ENCODE results near the gene DOLPP1.

DOLPP1 gene

DNA sequence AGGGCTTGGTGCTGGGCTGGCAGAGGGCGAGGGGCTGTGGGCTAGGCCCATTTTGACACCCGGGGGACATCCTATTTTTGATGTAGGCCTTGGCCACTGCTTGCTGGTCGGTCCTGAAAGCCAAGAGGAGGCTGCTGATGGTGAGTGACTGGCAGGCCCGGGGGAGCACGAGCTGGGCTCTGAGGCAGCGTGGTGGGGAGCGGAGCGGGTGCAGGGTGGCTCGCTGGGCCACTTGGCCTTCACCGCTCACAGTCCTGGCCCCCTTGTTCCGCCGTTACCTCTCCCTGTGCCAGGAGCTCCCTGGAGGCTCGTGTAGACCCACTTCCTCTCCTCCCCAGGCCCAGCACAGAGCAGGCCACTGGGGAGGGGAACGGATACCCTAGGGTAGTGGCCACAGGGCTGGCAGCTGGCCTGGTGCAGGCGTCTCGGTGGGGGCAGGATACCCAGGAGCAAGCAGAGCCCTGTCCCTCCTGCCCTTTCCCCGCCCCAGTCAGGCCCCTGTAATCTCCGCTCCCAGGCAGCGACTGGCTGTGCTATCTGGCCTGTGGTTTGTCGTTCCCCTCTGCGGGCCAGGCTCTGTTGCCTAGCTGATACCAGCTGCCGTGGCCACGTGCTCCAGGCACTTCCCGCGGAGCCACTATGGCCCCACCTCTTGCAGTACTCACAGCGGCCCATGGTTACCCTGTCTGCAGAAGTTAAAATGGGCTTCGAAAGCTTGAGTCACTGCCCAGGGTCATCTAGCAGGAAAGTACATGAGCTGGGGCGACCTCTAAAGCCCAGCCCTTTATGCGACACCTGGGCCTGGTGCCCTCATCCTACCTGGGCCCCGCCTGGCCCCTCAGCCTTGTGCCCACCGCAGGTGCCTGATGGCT is 11.7 kb upstream of the DOLPP1 start:
- H3K4me3 ChIP-seq (replicated peaks; ENCODE audit: insufficient read depth, low read length), result no peak overlapping the region
- TF ChIP-seq GABPA (IDR thresholded peaks at IDR 0.05; ENCODE audit: low read depth), result no peak
- peak; percentile 96 for TF ChIP-seq POLR2AphosphoS5 (IDR thresholded peaks at IDR 0.05; ENCODE audit: low read depth)
- TF ChIP-seq SPI1 (IDR thresholded peaks at IDR 0.05; ENCODE audit: borderline replicate concordance, low read depth), result peak; percentile 83
- peak; percentile 85 to 96 for DNase-seq (ENCODE audit: low read depth in 1 of 2, low spot score in 1 of 2)
- peak overlapping the region; percentile 74 for H3K27ac ChIP-seq (replicated peaks)
- no peaks in the 10 kb centered on the region for H3K27me3 ChIP-seq (ENCODE audit: insufficient read depth, poor library complexity, severe bottlenecking)

DNA sequence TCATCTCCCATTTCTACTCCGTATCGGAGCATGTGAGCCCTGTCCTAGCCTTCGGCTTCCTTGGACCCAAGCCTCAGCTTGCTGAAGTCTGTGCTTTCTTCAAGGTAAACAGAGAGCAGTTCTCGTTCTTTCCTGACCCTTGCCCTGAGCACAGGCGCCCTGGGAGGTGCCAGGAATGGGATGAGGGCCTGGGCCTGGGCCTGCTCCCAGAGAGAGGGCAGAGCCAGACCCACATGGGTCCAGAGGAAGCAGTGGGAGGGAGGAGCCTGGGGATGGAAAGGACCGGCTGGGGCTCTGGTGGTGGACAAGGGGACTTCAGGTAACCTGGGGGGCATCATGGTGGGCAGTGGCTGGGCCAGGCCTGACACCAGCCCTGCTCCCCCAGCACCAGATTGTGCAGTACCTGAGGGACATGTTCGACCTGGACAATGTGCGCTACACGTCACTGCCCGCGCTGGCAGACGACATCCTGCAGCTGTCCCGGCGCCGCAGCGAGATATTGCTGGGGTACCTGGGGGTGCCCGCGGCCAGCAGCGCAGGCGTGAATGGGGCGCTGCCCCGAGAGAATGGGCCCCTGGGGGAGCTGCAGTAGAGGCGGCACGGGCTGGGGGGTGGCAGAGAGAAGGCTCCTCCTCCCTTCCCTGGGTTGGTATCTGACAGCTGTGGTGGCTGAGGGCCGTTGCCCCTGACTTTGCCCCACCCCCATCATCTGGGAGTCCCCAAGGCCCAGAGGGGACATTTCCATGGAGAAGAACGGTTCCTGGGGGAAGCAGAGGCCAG is 10.9 kb upstream of the DOLPP1 start:
- no peaks in the 10 kb centered on the region for H3K27me3 ChIP-seq (ENCODE audit: insufficient read depth, poor library complexity, severe bottlenecking)
- H3K4me3 ChIP-seq (replicated peaks; ENCODE audit: insufficient read depth, low read length), result no peak overlapping the region
- H3K27ac ChIP-seq (replicated peaks), result peak overlapping the region; percentile 74
- TF ChIP-seq GABPA (IDR thresholded peaks at IDR 0.05; ENCODE audit: low read depth), result no peak
- TF ChIP-seq POLR2AphosphoS5 (IDR thresholded peaks at IDR 0.05; ENCODE audit: low read depth), result no peak
- TF ChIP-seq, protein P1, sequence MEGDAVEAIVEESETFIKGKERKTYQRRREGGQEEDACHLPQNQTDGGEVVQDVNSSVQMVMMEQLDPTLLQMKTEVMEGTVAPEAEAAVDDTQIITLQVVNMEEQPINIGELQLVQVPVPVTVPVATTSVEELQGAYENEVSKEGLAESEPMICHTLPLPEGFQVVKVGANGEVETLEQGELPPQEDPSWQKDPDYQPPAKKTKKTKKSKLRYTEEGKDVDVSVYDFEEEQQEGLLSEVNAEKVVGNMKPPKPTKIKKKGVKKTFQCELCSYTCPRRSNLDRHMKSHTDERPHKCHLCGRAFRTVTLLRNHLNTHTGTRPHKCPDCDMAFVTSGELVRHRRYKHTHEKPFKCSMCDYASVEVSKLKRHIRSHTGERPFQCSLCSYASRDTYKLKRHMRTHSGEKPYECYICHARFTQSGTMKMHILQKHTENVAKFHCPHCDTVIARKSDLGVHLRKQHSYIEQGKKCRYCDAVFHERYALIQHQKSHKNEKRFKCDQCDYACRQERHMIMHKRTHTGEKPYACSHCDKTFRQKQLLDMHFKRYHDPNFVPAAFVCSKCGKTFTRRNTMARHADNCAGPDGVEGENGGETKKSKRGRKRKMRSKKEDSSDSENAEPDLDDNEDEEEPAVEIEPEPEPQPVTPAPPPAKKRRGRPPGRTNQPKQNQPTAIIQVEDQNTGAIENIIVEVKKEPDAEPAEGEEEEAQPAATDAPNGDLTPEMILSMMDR (IDR thresholded peaks at IDR 0.05; ENCODE audit: insufficient read depth, low read length), result no peak
- TF ChIP-seq, protein P2, sequence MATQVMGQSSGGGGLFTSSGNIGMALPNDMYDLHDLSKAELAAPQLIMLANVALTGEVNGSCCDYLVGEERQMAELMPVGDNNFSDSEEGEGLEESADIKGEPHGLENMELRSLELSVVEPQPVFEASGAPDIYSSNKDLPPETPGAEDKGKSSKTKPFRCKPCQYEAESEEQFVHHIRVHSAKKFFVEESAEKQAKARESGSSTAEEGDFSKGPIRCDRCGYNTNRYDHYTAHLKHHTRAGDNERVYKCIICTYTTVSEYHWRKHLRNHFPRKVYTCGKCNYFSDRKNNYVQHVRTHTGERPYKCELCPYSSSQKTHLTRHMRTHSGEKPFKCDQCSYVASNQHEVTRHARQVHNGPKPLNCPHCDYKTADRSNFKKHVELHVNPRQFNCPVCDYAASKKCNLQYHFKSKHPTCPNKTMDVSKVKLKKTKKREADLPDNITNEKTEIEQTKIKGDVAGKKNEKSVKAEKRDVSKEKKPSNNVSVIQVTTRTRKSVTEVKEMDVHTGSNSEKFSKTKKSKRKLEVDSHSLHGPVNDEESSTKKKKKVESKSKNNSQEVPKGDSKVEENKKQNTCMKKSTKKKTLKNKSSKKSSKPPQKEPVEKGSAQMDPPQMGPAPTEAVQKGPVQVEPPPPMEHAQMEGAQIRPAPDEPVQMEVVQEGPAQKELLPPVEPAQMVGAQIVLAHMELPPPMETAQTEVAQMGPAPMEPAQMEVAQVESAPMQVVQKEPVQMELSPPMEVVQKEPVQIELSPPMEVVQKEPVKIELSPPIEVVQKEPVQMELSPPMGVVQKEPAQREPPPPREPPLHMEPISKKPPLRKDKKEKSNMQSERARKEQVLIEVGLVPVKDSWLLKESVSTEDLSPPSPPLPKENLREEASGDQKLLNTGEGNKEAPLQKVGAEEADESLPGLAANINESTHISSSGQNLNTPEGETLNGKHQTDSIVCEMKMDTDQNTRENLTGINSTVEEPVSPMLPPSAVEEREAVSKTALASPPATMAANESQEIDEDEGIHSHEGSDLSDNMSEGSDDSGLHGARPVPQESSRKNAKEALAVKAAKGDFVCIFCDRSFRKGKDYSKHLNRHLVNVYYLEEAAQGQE (IDR thresholded peaks at IDR 0.05; ENCODE audit: insufficient replicate concordance, low read depth), result no peak
- no peak for TF ChIP-seq SPI1 (IDR thresholded peaks at IDR 0.05; ENCODE audit: borderline replicate concordance, low read depth)
- DNase-seq (ENCODE audit: low read depth in 1 of 2, low spot score in 1 of 2), result no peak

DNA sequence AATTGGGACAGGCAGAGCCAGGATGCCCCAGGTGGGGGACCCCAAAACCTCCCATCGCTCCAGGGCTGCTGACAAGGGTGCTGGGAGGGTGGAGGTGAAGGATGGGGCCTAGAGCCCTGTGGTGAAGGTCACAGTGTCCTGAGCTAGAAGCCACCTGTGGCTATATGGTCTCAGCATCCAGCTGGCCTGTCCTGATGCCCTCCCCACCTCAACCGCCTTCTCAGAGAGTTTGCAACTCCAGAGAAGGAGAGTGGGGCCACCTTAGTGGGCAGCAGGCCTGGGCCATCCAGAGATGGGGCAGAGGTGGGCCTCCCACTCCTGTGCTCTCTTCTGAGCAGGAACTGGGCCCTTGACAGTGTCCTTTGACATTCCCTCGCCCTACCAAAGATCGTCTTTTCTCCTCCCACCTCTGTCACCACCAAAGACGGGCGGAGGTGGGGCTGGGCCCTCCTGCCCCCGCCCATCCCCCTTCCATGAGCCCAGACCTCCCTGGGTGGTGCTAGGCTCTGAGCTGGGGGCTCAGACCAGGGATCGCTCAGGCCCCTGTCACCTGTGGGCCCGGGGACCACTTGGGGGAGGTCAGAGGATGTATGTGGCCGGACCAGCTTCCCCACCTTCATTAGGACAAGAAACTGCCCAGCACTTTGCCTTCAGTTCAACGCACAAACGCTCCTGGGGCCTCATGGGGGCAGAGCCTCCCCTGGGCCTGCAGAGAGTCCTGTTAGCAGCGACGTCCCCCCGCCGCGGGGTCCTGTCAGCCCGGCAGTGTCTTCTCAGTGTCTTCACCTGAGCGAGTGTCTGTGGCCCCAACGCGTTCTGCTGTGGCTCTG is 10.0 kb upstream of the DOLPP1 start:
- TF ChIP-seq POLR2AphosphoS5 (IDR thresholded peaks at IDR 0.05; ENCODE audit: low read depth) (no peak), SPI1 (IDR thresholded peaks at IDR 0.05; ENCODE audit: borderline replicate concordance, low read depth) (no peak), GABPA (IDR thresholded peaks at IDR 0.05; ENCODE audit: low read depth) (no peak)
- TF ChIP-seq, protein P1 (IDR thresholded peaks at IDR 0.05; ENCODE audit: insufficient read depth, low read length), result no peak
- TF ChIP-seq, protein P2 (IDR thresholded peaks at IDR 0.05; ENCODE audit: insufficient replicate concordance, low read depth), result no peak
- H3K4me3 ChIP-seq (replicated peaks; ENCODE audit: insufficient read depth, low read length), result no peak overlapping the region
- no peak for DNase-seq (ENCODE audit: low read depth in 1 of 2, low spot score in 1 of 2)
- H3K27me3 ChIP-seq (ENCODE audit: insufficient read depth, poor library complexity, severe bottlenecking), result no peaks in the 10 kb centered on the region
- no peak overlapping the region for H3K27ac ChIP-seq (replicated peaks)
